GM19035 (cell line): ENCODE measurements around the gene MAGI1.

Experiments
- ATAC-seq: cut with Tn5 transposase; IDR thresholded peaks from one replicate; pipeline ENCODE4 v1.9.1; 2021; ENCODE audit not compliant: unreplicated experiment

The MAGI1 gene

GRCh38 chr3:65848024-65848423 is 190.7 kb downstream of the MAGI1 start:
- no peak for ATAC-seq

- no peak for ATAC-seq
Measured at GRCh38 chr3:65846936-65847335, 191.8 kb downstream of the MAGI1 start.

GRCh38 chr3:65844370-65844769 is 194.3 kb downstream of the MAGI1 start:
- no peak for ATAC-seq

- no peak for ATAC-seq
Measured at GRCh38 chr3:65843732-65844131, 195.0 kb downstream of the MAGI1 start.

GRCh38 chr3:65837604-65838003 is 201.1 kb downstream of the MAGI1 start:
- no peak for ATAC-seq

GRCh38 chr3:65836047-65836446 is 202.7 kb downstream of the MAGI1 start:
- ATAC-seq, result no peak

- ATAC-seq, result no peak
Measured at GRCh38 chr3:65833761-65834505, 204.8 kb downstream of the MAGI1 start.

GRCh38 chr3:65831733-65832425 is 206.8 kb downstream of the MAGI1 start:
- ATAC-seq, result no peak

- no peak for ATAC-seq
Measured at GRCh38 chr3:65830948-65831732, 207.6 kb downstream of the MAGI1 start.

- ATAC-seq, result no peak
Measured at GRCh38 chr3:65829228-65829627, 209.5 kb downstream of the MAGI1 start.

GRCh38 chr3:65828706-65829105 is 210.0 kb downstream of the MAGI1 start:
- no peak for ATAC-seq

- ATAC-seq, result no peak
Measured at GRCh38 chr3:65827076-65827475, 211.6 kb downstream of the MAGI1 start.

- no peak for ATAC-seq
Measured at GRCh38 chr3:65824166-65824565, 214.6 kb downstream of the MAGI1 start.

- ATAC-seq, result no peak
Measured at GRCh38 chr3:65820600-65820999, 218.1 kb downstream of the MAGI1 start.

GRCh38 chr3:65819896-65820295 is 218.8 kb downstream of the MAGI1 start:
- ATAC-seq, result no peak

GRCh38 chr3:65817553-65818126 is 221.1 kb downstream of the MAGI1 start:
- ATAC-seq, result no peak

GRCh38 chr3:65816208-65816607 is 222.5 kb downstream of the MAGI1 start:
- no peak for ATAC-seq

- no peak for ATAC-seq
Measured at GRCh38 chr3:65814845-65815578, 223.7 kb downstream of the MAGI1 start.

GRCh38 chr3:65811892-65812291 is 226.8 kb downstream of the MAGI1 start:
- no peak for ATAC-seq

GRCh38 chr3:65811086-65811761 is 227.5 kb downstream of the MAGI1 start:
- ATAC-seq, result no peak
